Caco-2 (cell line): ENCODE results near the gene HOXB3. TPM values are rescaled to one million over a fixed set of nuclear protein-coding genes. Genes with fewer than 3 reads are reported as not detected.
A peak's percentile ranks its signal among the peaks of the same experiment; 100 is the strongest.

ENCODE experiments used
- BruUV-seq: library from RNA; stranded (reverse); fragments of 400-500 nt; replicated peaks from 2 replicates; lab custom pipeline; 2021; lab: Mats Ljungman, UMichigan
- CTCF ChIA-PET: fragments of 300-600 bp; sonication (Branson Sonifier 250); formaldehyde crosslinking; loops from one replicate; lab custom pipeline; 2022; ENCODE audit warnings: antibody characterized with exemption; lab: Charles Lee
- POLR2A ChIA-PET: fragments of 300-600 bp; sonication (Branson Sonifier 250); formaldehyde crosslinking; loops from one replicate; lab custom pipeline; 2022; ENCODE audit warnings: antibody characterized with exemption; lab: Charles Lee
- DNase-seq, 2 experiments: peaks; one replicate each; pipeline versions ENCODE4 v3.0.0 to v3.0.0-alpha.2; 2020 to 2022
- H3K27me3 ChIP-seq: replicated peaks from 2 replicates; pipeline ENCODE4 v1.6.0; 2011; ENCODE audit warnings: low read length; ENCODE audit not compliant: control insufficient read depth, insufficient read depth
- H3K36me3 ChIP-seq: 2 replicates; pipeline ENCODE4 v1.5.1; 2011; ENCODE audit warnings: low read length; ENCODE audit not compliant: control insufficient read depth, insufficient read depth
- H3K4me1 ChIP-seq: fragments of 250-450 bp; sonication (Bioruptor Pico); 2 replicates; pipeline ENCODE4 v1.5.1; 2020; ENCODE audit warnings: mild to moderate bottlenecking
- H3K4me3 ChIP-seq: 2 replicates; pipeline ENCODE4 v1.5.1; 2011; ENCODE audit warnings: low read depth, mild to moderate bottlenecking, control low read depth, low read length
- H3K9me3 ChIP-seq: fragments of 250-450 bp; sonication (Bioruptor Pico); 2 replicates; pipeline ENCODE4 v1.5.1; 2020; ENCODE audit warnings: mild to moderate bottlenecking, moderate library complexity
- H3K27ac Mint-ChIP-seq: one replicate; pipeline ENCODE4 v1.8.0; 2022; ENCODE audit warnings: mixed read lengths; ENCODE audit not compliant: unreplicated experiment
- H3K27me3 Mint-ChIP-seq: one replicate; pipeline ENCODE4 v1.8.0; 2022; ENCODE audit warnings: mixed read lengths; ENCODE audit not compliant: insufficient read depth, unreplicated experiment
- H3K36me3 Mint-ChIP-seq: one replicate; pipeline ENCODE4 v1.8.0; 2022; ENCODE audit warnings: mild to moderate bottlenecking, mixed read lengths; ENCODE audit not compliant: insufficient read depth, unreplicated experiment
- H3K4me1 Mint-ChIP-seq: one replicate; pipeline ENCODE4 v1.8.0; 2022; ENCODE audit warnings: low read depth, mixed read lengths; ENCODE audit not compliant: unreplicated experiment
- H3K4me3 Mint-ChIP-seq: one replicate; pipeline ENCODE4 v1.8.0; 2022; ENCODE audit warnings: mild to moderate bottlenecking, moderate library complexity, mixed read lengths; ENCODE audit not compliant: unreplicated experiment
- H3K9me3 Mint-ChIP-seq: one replicate; pipeline ENCODE4 v1.8.0; 2022; ENCODE audit warnings: mixed read lengths; ENCODE audit not compliant: unreplicated experiment
- intact Hi-C: fragments of 100-400 bp; cut with micrococcal nuclease; formaldehyde crosslinking; loops from one replicate; pipeline ENCODE4 v1.10.0; 2022; ENCODE audit not compliant: unreplicated experiment
- total RNA-seq: library from RNA; stranded (reverse); gene quantifications from 2 replicates; pipeline ENCODE4 v1.2.3, GENCODE V29; 2022
- TF ChIP-seq, protein P1 (sequence below), 2 experiments: fragments of 200-600 bp in 1 of 2; IDR thresholded peaks; 1 replicate in 1 of 2; 2 replicates in 1 of 2; pipeline versions ENCODE4 v1.5.1 to v1.8.0; 2011 to 2022; ENCODE audit warnings: antibody characterized with exemption in 1 of 2, control low read depth in 1 of 2, inconsistent platforms in 1 of 2, low read depth in 1 of 2, low read length in 1 of 2, mild to moderate bottlenecking in 1 of 2, moderate library complexity in 1 of 2; ENCODE audit not compliant: insufficient read depth in 1 of 2, severe bottlenecking in 1 of 2, unreplicated experiment in 1 of 2

The HOXB3 gene
- total RNA-seq, 1 experiment from 2014 or later = 7.2 TPM

GRCh38 chr17:48545022-48545375 lies 45.0 kb downstream of the HOXB3 start, which contains the start of gene HOXB2:
Gene HOXB2 (minus strand): TSS chr17:48545109. CDS start chr17:48544911, 198 bp downstream.
- intact Hi-C loops = no loop called here
- Mint-ChIP-seq H3K36me3 (no peaks in the 10 kb centered on the region), H3K27ac (peak within 1 kb of the TSS; percentile 31), H3K4me1 (peaks cover 11% of the 10 kb centered on the region), H3K9me3 (no peaks in the 10 kb centered on the region), H3K27me3 (peaks cover 8% of the 10 kb centered on the region), H3K4me3 (peak within 1 kb of the TSS; percentile 78)
- TF ChIP-seq, protein P1, sequence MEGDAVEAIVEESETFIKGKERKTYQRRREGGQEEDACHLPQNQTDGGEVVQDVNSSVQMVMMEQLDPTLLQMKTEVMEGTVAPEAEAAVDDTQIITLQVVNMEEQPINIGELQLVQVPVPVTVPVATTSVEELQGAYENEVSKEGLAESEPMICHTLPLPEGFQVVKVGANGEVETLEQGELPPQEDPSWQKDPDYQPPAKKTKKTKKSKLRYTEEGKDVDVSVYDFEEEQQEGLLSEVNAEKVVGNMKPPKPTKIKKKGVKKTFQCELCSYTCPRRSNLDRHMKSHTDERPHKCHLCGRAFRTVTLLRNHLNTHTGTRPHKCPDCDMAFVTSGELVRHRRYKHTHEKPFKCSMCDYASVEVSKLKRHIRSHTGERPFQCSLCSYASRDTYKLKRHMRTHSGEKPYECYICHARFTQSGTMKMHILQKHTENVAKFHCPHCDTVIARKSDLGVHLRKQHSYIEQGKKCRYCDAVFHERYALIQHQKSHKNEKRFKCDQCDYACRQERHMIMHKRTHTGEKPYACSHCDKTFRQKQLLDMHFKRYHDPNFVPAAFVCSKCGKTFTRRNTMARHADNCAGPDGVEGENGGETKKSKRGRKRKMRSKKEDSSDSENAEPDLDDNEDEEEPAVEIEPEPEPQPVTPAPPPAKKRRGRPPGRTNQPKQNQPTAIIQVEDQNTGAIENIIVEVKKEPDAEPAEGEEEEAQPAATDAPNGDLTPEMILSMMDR (IDR thresholded peaks at IDR 0.05; ENCODE audit: insufficient read depth in 1 of 2, low read depth in 1 of 2, low read length in 1 of 2, severe bottlenecking in 1 of 2, unreplicated experiment in 1 of 2) = no peak
- Histone ChIP-seq H3K4me3 (no peak within 1 kb of the TSS), H3K9me3 (no peaks in the 10 kb centered on the region), H3K36me3 (no peaks in the 10 kb centered on the region), H3K4me1 (peaks cover 10% of the 10 kb centered on the region; the same call in 1 of the 2 replicates), H3K27me3 (no peaks in the 10 kb centered on the region)
- no TSS peak for BruUV-seq
- ChIA-PET POLR2A (no interaction called here), CTCF (no interaction called here)
- DNase-seq = no peak

DNA sequence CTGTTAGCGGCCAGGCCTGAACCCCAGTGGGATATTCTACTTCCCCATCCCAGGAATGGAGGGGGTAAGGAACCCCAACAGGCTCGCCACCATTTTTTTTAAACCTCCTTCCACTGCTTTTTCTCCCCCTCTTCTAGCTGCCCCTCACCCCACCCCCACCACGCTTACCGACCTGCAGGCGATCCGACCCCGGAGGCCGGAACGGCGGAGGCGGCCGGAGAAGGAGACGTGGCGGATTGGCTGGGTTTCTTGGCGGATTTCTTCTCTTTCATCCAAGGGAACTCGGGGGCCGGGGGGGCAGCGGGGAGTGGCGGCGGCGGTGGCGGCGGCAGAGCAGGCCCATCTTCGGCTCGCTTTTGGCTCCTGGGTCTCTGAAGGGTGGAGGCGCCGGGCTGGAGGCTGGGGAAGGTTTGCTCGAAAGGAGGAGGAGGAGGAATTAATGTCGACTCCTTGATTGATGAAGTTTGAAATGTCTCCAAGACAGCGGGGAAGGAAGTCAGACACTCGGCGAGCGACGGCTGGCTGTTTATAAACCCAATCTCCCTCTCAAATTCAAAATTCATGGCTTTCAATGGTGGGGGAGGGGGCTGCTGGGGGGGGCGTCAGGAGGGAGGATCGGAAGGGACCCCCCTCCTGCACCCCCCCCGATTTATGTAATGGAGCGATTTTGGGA lies 45.6 kb downstream of the HOXB3 start:
- Histone ChIP-seq H3K36me3 (no peaks in the 10 kb centered on the region), H3K9me3 (no peaks in the 10 kb centered on the region), H3K4me1 (peaks cover 10% of the 10 kb centered on the region; the same call in 1 of the 2 replicates), H3K27me3 (no peaks in the 10 kb centered on the region), H3K4me3 (no peak overlapping the region)
- H3K36me3 Mint-ChIP-seq = no peaks in the 10 kb centered on the region
- H3K9me3 Mint-ChIP-seq = no peaks in the 10 kb centered on the region
- no peak for DNase-seq
- peak overlapping the region; percentile 31 for H3K27ac Mint-ChIP-seq
- H3K4me3 Mint-ChIP-seq = peak overlapping the region; percentile 78
- CTCF ChIA-PET = interaction anchor here (0.6 to 0.9 kb wide), 2 partner anchors 39 to 278 kb away, joined by 3 to 7 read pairs; no protein-coding TSS in a partner anchor
- BruUV-seq = no TSS peak
- TF ChIP-seq, protein P1 (IDR thresholded peaks at IDR 0.05; ENCODE audit: insufficient read depth in 1 of 2, low read depth in 1 of 2, low read length in 1 of 2, severe bottlenecking in 1 of 2, unreplicated experiment in 1 of 2) = no peak
- POLR2A ChIA-PET = no interaction called here
- peaks cover 11% of the 10 kb centered on the region for H3K4me1 Mint-ChIP-seq
- intact Hi-C loops = no loop called here
- H3K27me3 Mint-ChIP-seq = peaks cover 8% of the 10 kb centered on the region

- ChIA-PET POLR2A (no interaction called here), CTCF (interaction anchor here (0.6 to 0.9 kb wide), 2 partner anchors 39 to 277 kb away, joined by 3 to 7 read pairs; no protein-coding TSS in a partner anchor)
- no TSS peak for BruUV-seq
- TF ChIP-seq, protein P1 (IDR thresholded peaks at IDR 0.05; ENCODE audit: insufficient read depth in 1 of 2, low read depth in 1 of 2, low read length in 1 of 2, severe bottlenecking in 1 of 2, unreplicated experiment in 1 of 2) = no peak
- no peaks in the 10 kb centered on the region for H3K9me3 ChIP-seq
- peak overlapping the region; percentile 31 for H3K27ac Mint-ChIP-seq
- peak overlapping the region; percentile 55 for H3K4me3 ChIP-seq
- intact Hi-C loops = loop anchor here (1.0 to 2.0 kb wide), 3 partner anchors 21 to 51 kb away; no protein-coding TSS in a partner anchor
- H3K27me3 ChIP-seq = no peaks in the 10 kb centered on the region
- H3K4me1 Mint-ChIP-seq = peaks cover 11% of the 10 kb centered on the region
- no peaks in the 10 kb centered on the region for H3K36me3 ChIP-seq
- H3K4me3 Mint-ChIP-seq = peak overlapping the region; percentile 78
- no peak for DNase-seq
- H3K4me1 ChIP-seq = peaks cover 10% of the 10 kb centered on the region; the same call in 1 of the 2 replicates
- peaks cover 8% of the 10 kb centered on the region for H3K27me3 Mint-ChIP-seq
- H3K36me3 Mint-ChIP-seq = no peaks in the 10 kb centered on the region
- no peaks in the 10 kb centered on the region for H3K9me3 Mint-ChIP-seq
These were observed 46.1 kb downstream of the HOXB3 start for GRCh38 chr17:48543854-48544348.
